ENCODE results near the gene GP1BB.

GP1BB gene

DNA sequence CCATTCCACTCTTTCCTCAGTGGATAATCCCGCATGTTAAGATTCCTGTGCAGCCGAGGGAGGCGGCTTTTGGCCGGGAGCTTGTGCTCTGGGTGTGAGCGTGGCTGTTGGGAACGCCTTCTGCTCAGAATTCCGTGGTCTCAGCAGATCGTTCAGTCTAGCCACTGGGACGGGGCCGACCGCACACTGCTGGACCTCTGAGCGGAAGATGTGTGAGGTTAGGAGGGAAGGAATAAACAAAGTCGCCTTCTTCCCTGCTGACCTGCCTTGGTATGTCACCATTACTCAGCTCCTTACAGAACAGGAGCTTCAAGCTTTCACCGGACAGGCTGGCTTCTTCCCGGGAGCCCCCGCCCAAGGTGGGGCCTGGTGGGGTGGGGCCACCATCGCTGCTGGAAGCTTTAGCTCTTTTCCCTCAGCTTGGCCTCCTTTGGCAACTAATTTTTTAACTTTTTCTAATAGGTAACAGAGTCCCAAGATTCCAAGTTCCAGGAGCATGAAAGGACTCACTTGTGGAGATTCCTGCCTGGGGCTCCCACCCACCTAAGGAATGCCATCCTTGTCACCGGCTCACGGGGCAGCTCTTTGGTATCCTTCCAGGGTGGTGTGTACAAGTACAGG is 31.5 kb upstream of the GP1BB start:
- no peaks in the 10 kb centered on the region for H3K36me3 ChIP-seq (replicated peaks; ENCODE audit: insufficient read depth, low read length)
- H3K9me2 ChIP-seq (replicated peaks; ENCODE audit: insufficient read depth, low read length), result no peaks in the 10 kb centered on the region
- no peaks in the 10 kb centered on the region for H3F3A ChIP-seq (ENCODE audit: insufficient read depth, low read length)
- H3K27ac ChIP-seq (ENCODE audit: low read length), result no peak overlapping the region
- peaks cover 73% of the 10 kb centered on the region for H3K27me3 ChIP-seq (replicated peaks; ENCODE audit: insufficient read depth, low read length)
- H3K79me2 ChIP-seq (ENCODE audit: low read length), result no peaks in the 10 kb centered on the region
- no peak overlapping the region for H3K9ac ChIP-seq (ENCODE audit: low read length)
- no peak overlapping the region for H2AFZ ChIP-seq (ENCODE audit: low read length)
- H3K4me1 ChIP-seq (ENCODE audit: low read length), result no peaks in the 10 kb centered on the region
- H3K4me2 ChIP-seq (ENCODE audit: low read depth, low read length), result no peak overlapping the region
- no peak overlapping the region for H3K4me3 ChIP-seq (ENCODE audit: low read length)
- H4K20me1 ChIP-seq (ENCODE audit: insufficient read depth, low read length), result no peaks in the 10 kb centered on the region
- no peak for TF ChIP-seq EZH2 (optimal IDR thresholded peaks at IDR 0.05; ENCODE audit: low read depth, low read length)
- TF ChIP-seq CTCF (IDR thresholded peaks at IDR 0.05; ENCODE audit: low read length), result no peak
- no peak for TF ChIP-seq EZH2phosphoT487 (IDR thresholded peaks at IDR 0.05; ENCODE audit: low read length)
- no peaks in the 10 kb centered on the region for H3K9me3 ChIP-seq (replicated peaks; ENCODE audit: insufficient read depth, low read length)
- DNase-seq, result no peak

GRCh38 chr22:19693581-19693980 is 29.8 kb upstream of the GP1BB start:
- no peaks in the 10 kb centered on the region for H4K20me1 ChIP-seq (ENCODE audit: insufficient read depth, low read length)
- no peaks in the 10 kb centered on the region for H3K9me3 ChIP-seq (replicated peaks; ENCODE audit: insufficient read depth, low read length)
- no peak overlapping the region for H3K4me3 ChIP-seq (ENCODE audit: low read length)
- no peaks in the 10 kb centered on the region for H3F3A ChIP-seq (ENCODE audit: insufficient read depth, low read length)
- H3K27me3 ChIP-seq (replicated peaks; ENCODE audit: insufficient read depth, low read length), result peaks cover 56% of the 10 kb centered on the region
- H3K4me1 ChIP-seq (ENCODE audit: low read length), result no peaks in the 10 kb centered on the region
- H2AFZ ChIP-seq (ENCODE audit: low read length), result no peak overlapping the region
- no peak overlapping the region for H3K27ac ChIP-seq (ENCODE audit: low read length)
- no peak overlapping the region for H3K9ac ChIP-seq (ENCODE audit: low read length)
- no peaks in the 10 kb centered on the region for H3K36me3 ChIP-seq (replicated peaks; ENCODE audit: insufficient read depth, low read length)
- no peaks in the 10 kb centered on the region for H3K9me2 ChIP-seq (replicated peaks; ENCODE audit: insufficient read depth, low read length)
- no peaks in the 10 kb centered on the region for H3K79me2 ChIP-seq (ENCODE audit: low read length)
- H3K4me2 ChIP-seq (ENCODE audit: low read depth, low read length), result no peak overlapping the region
- no peak for TF ChIP-seq EZH2 (optimal IDR thresholded peaks at IDR 0.05; ENCODE audit: low read depth, low read length)
- DNase-seq, result no peak

- Histone ChIP-seq H3K36me3 (replicated peaks; ENCODE audit: insufficient read depth, low read length) (no peaks in the 10 kb centered on the region), H3K9ac (ENCODE audit: low read length) (no peak overlapping the region), H3K79me2 (ENCODE audit: low read length) (no peaks in the 10 kb centered on the region), H3K4me3 (ENCODE audit: low read length) (no peak overlapping the region), H3F3A (ENCODE audit: insufficient read depth, low read length) (no peaks in the 10 kb centered on the region), H3K4me2 (ENCODE audit: low read depth, low read length) (no peak overlapping the region), H3K9me3 (replicated peaks; ENCODE audit: insufficient read depth, low read length) (no peaks in the 10 kb centered on the region), H4K20me1 (ENCODE audit: insufficient read depth, low read length) (no peaks in the 10 kb centered on the region), H3K27ac (ENCODE audit: low read length) (no peak overlapping the region), H3K4me1 (ENCODE audit: low read length) (no peaks in the 10 kb centered on the region), H3K9me2 (replicated peaks; ENCODE audit: insufficient read depth, low read length) (no peaks in the 10 kb centered on the region), H2AFZ (ENCODE audit: low read length) (no peak overlapping the region), H3K27me3 (replicated peaks; ENCODE audit: insufficient read depth, low read length) (peaks cover 50% of the 10 kb centered on the region)
- no peak for TF ChIP-seq EZH2phosphoT487 (IDR thresholded peaks at IDR 0.05; ENCODE audit: low read length)
- no peak for TF ChIP-seq EZH2 (optimal IDR thresholded peaks at IDR 0.05; ENCODE audit: low read depth, low read length)
- TF ChIP-seq CTCF (IDR thresholded peaks at IDR 0.05; ENCODE audit: low read length), result no peak
- no peak for DNase-seq
These were observed 29.2 kb upstream of the GP1BB start for GRCh38 chr22:19693981-19694670.

DNA sequence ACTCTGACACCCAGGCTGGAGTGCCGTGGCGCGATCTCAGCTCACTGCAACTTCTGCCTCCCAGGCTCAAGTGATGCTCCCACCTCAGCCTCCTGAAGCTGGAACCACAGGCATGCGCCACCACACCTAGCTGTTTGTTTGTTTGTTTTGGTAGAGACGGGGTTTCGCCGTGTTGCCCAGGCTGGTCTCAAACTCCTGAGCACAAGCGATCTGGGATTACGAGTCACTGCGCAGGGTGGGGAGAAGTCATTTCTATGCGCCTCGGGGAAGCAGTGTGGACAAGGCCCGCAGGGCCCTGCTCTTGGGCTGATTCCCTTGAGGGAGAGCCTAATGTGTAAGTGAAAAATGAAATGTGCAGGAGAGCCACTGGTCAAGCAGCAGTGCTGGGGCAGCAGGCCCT is 28.6 kb upstream of the GP1BB start:
- TF ChIP-seq EZH2 (optimal IDR thresholded peaks at IDR 0.05; ENCODE audit: low read depth, low read length) (no peak), CTCF (IDR thresholded peaks at IDR 0.05; ENCODE audit: low read length) (no peak), EZH2phosphoT487 (IDR thresholded peaks at IDR 0.05; ENCODE audit: low read length) (no peak)
- H3K4me1 ChIP-seq (ENCODE audit: low read length), result no peaks in the 10 kb centered on the region

More for the DNA sequence above, 28.6 kb upstream of the GP1BB start:
- no peaks in the 10 kb centered on the region for H3F3A ChIP-seq (ENCODE audit: insufficient read depth, low read length)
- H3K79me2 ChIP-seq (ENCODE audit: low read length), result no peaks in the 10 kb centered on the region
- no peak overlapping the region for H3K9ac ChIP-seq (ENCODE audit: low read length)
- DNase-seq, result no peak
- no peak overlapping the region for H2AFZ ChIP-seq (ENCODE audit: low read length)
- H4K20me1 ChIP-seq (ENCODE audit: insufficient read depth, low read length), result no peaks in the 10 kb centered on the region
- H3K4me2 ChIP-seq (ENCODE audit: low read depth, low read length), result no peak overlapping the region
- H3K27me3 ChIP-seq (replicated peaks; ENCODE audit: insufficient read depth, low read length), result peaks cover 44% of the 10 kb centered on the region
- H3K4me3 ChIP-seq (ENCODE audit: low read length), result no peak overlapping the region
- no peak overlapping the region for H3K27ac ChIP-seq (ENCODE audit: low read length)
- no peaks in the 10 kb centered on the region for H3K36me3 ChIP-seq (replicated peaks; ENCODE audit: insufficient read depth, low read length)
- H3K9me3 ChIP-seq (replicated peaks; ENCODE audit: insufficient read depth, low read length), result no peaks in the 10 kb centered on the region
- no peaks in the 10 kb centered on the region for H3K9me2 ChIP-seq (replicated peaks; ENCODE audit: insufficient read depth, low read length)
